ENCODE results near the gene RPS5. TPM values are rescaled to one million over a fixed set of nuclear protein-coding genes. Genes with fewer than 3 reads are reported as not detected.

The RPS5 gene
- total RNA-seq, 2 donors from 2014 or later = 593 to 1,197 TPM

GRCh38 chr19:58417071-58417470 is 30.0 kb downstream of the RPS5 start:
- Histone ChIP-seq H3K4me1 (no peaks in the 10 kb centered on the region), H3K36me3 (peaks cover 42% of the 10 kb centered on the region), H3K4me3 (no peak overlapping the region), H3K27me3 (no peaks in the 10 kb centered on the region), H3K9me3 (no peaks in the 10 kb centered on the region), H3K27ac (no peak overlapping the region)
- TF ChIP-seq CTCF (IDR thresholded peaks at IDR 0.05) = no peak
- DNase-seq (ENCODE audit: low spot score) = no peak

- Histone ChIP-seq H3K4me1 (no peaks in the 10 kb centered on the region), H3K4me3 (no peak overlapping the region), H3K36me3 (peaks cover 20% of the 10 kb centered on the region), H3K9me3 (peaks cover 29 to 53% of the 10 kb centered on the region in 2 donors), H3K27me3 (no peaks in the 10 kb centered on the region), H3K27ac (no peak overlapping the region)
- TF ChIP-seq CTCF (IDR thresholded peaks at IDR 0.05) = no peak
- DNase-seq (ENCODE audit: low spot score) = no peak
Measured at GRCh38 chr19:58428617-58429016, 41.5 kb downstream of the RPS5 start.

- peaks cover 31% of the 10 kb centered on the region for H3K36me3 ChIP-seq
- TF ChIP-seq CTCF (IDR thresholded peaks at IDR 0.05) = no peak
Measured at GRCh38 chr19:58429745-58430144, 42.7 kb downstream of the RPS5 start.

GRCh38 chr19:58434217-58434616 is 47.1 kb downstream of the RPS5 start:
- Histone ChIP-seq H3K4me1 (peaks cover 0 to 5% of the 10 kb centered on the region in 2 donors), H3K27me3 (no peaks in the 10 kb centered on the region), H3K4me3 (no peak overlapping the region), H3K27ac (no peak overlapping the region), H3K36me3 (peaks cover 57% of the 10 kb centered on the region), H3K9me3 (peaks cover 47 to 92% of the 10 kb centered on the region in 2 donors)
- no peak for DNase-seq (ENCODE audit: low spot score)
- no peak for TF ChIP-seq CTCF (IDR thresholded peaks at IDR 0.05)

More at GRCh38 chr19:58429745-58430144, 42.7 kb downstream of the RPS5 start:
- DNase-seq (ENCODE audit: low spot score) = no peak
- Histone ChIP-seq H3K4me3 (no peak overlapping the region), H3K9me3 (peaks cover 41 to 64% of the 10 kb centered on the region in 2 donors), H3K4me1 (no peaks in the 10 kb centered on the region), H3K27ac (no peak overlapping the region), H3K27me3 (no peaks in the 10 kb centered on the region)

GRCh38 chr19:58439576-58440554 is 52.8 kb downstream of the RPS5 start, which contains the start of gene ZNF132:
Gene ZNF132 (minus strand): TSS chr19:58440153. CDS start chr19:58439821, 332 bp downstream.
- H3K9me3 ChIP-seq = peaks cover 5 to 39% of the 10 kb centered on the region in 2 donors
- no peaks in the 10 kb centered on the region for H3K27me3 ChIP-seq
- TF ChIP-seq CTCF (IDR thresholded peaks at IDR 0.05) = no peak
- H3K36me3 ChIP-seq = peaks cover 25% of the 10 kb centered on the region
- peak; percentile 100 for DNase-seq (ENCODE audit: low spot score)
- H3K4me3 ChIP-seq = peak within 1 kb of the TSS; percentile 72 to 79
- H3K4me1 ChIP-seq = peaks cover 0 to 20% of the 10 kb centered on the region in 2 donors
- H3K27ac ChIP-seq = peak within 1 kb of the TSS; percentile 75 to 88
